Measurements from ENCODE around the gene CHRM1.

DNA sequence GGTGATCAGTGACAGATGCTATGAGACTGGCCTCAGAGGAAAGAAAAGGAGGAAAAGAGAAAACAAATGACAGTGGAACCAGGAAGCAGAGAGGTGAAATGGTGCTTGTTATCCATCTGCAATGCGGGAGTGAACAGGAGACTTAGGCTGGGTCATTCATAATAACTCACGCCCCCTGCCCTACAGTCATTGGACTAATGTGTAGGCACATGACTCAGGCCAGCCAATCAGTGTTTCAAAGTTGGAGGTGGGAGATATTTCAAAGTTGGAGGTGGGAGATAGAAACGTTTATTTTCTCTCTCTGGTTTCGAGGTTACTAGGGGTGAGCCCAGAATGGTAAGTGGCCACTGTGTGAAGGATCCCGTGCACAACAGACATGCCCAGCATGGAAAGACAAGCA, 33.3 kb upstream of the CHRM1 start:
- TF ChIP-seq, protein P1, sequence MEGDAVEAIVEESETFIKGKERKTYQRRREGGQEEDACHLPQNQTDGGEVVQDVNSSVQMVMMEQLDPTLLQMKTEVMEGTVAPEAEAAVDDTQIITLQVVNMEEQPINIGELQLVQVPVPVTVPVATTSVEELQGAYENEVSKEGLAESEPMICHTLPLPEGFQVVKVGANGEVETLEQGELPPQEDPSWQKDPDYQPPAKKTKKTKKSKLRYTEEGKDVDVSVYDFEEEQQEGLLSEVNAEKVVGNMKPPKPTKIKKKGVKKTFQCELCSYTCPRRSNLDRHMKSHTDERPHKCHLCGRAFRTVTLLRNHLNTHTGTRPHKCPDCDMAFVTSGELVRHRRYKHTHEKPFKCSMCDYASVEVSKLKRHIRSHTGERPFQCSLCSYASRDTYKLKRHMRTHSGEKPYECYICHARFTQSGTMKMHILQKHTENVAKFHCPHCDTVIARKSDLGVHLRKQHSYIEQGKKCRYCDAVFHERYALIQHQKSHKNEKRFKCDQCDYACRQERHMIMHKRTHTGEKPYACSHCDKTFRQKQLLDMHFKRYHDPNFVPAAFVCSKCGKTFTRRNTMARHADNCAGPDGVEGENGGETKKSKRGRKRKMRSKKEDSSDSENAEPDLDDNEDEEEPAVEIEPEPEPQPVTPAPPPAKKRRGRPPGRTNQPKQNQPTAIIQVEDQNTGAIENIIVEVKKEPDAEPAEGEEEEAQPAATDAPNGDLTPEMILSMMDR (conservative IDR thresholded peaks at IDR 0.05; ENCODE audit: low read length) = no peak
- no peak for TF ChIP-seq EZH2phosphoT487 (IDR thresholded peaks at IDR 0.05; ENCODE audit: borderline replicate concordance, low read depth, low read length)
